ENCODE data around the gene SLC18A2. TPM values are rescaled to one million over a fixed set of nuclear protein-coding genes. Genes with fewer than 3 reads are reported as not detected.

The SLC18A2 gene
- total and polyA plus RNA-seq, 11 donors = 0.06 to 0.32 (median 0.16) TPM; not detected in 3

- no peak overlapping the region for H3K27ac ChIP-seq
- TF ChIP-seq CTCF (IDR thresholded peaks at IDR 0.05) (no peak), POLR2A (IDR thresholded peaks at IDR 0.05) (no peak)
- 98 to 99% (median 98%) methylated on average over 2 of the region's 2 CpGs for WGBS, 4 donors
- intact Hi-C loops (cut with DNase I) = loop anchor here in 2 of 10 donors (5.0 to 10.0 kb wide), 2 partner anchors 107 to 110 kb away; no protein-coding TSS in a partner anchor
- no peaks in the 10 kb centered on the region for H3K9me3 ChIP-seq
- H3K36me3 ChIP-seq = peaks cover 0 to 3% (median 0%) of the 10 kb centered on the region in 9 donors
- DNase-seq (no peak), ATAC-seq (no peak)
- H3K27me3 ChIP-seq = no peaks in the 10 kb centered on the region
- peaks cover 0 to 5% (median 0%) of the 10 kb centered on the region in 12 donors for H3K4me1 ChIP-seq
- H3K4me3 ChIP-seq = no peak overlapping the region
Observed at GRCh38 chr10:117324367-117324766, 83.5 kb downstream of the SLC18A2 start.

- DNase-seq (no peak), ATAC-seq (no peak)
- peaks cover 0 to 3% (median 0%) of the 10 kb centered on the region in 9 donors for H3K36me3 ChIP-seq
- H3K27ac ChIP-seq = no peak overlapping the region
- H3K4me3 ChIP-seq = no peak overlapping the region
- peaks cover 0 to 3% (median 0%) of the 10 kb centered on the region in 12 donors for H3K4me1 ChIP-seq
- no peak for TF ChIP-seq CTCF (IDR thresholded peaks at IDR 0.05)
- TF ChIP-seq POLR2A (IDR thresholded peaks at IDR 0.05) = no peak
- H3K27me3 ChIP-seq = no peaks in the 10 kb centered on the region
- no peaks in the 10 kb centered on the region for H3K9me3 ChIP-seq
- intact Hi-C loops (cut with DNase I) = loop anchor here in 1 of 10 donors (10.0 kb wide), 1 partner anchor 112 kb away; no protein-coding TSS in a partner anchor
Observed at GRCh38 chr10:117327262-117327661, 86.3 kb downstream of the SLC18A2 start.

Other genes with a start within 250 kb of the SLC18A2 start
- gene SHTN1, start 235.9 kb upstream of the SLC18A2 start, total RNA-seq = 10 to 100 TPM in 2 of 9 donors, 1 to 10 TPM in 7; 1.3 to 16.5 (median 3.4) TPM
- gene SHTN1, start 235.9 kb upstream of the SLC18A2 start, polyA plus RNA-seq = 1 to 10 TPM; 1.2 to 1.3 TPM
- gene VAX1, start 102.8 kb upstream of the SLC18A2 start, total RNA-seq = not detected
- not detected for gene VAX1, start 102.8 kb upstream of the SLC18A2 start, polyA plus RNA-seq
- not detected for gene KCNK18, start 43.6 kb upstream of the SLC18A2 start, total RNA-seq
- gene KCNK18, start 43.6 kb upstream of the SLC18A2 start, polyA plus RNA-seq = not detected
- gene PDZD8, start 134.3 kb downstream of the SLC18A2 start, total RNA-seq = 10 to 100 TPM; 19.1 to 37.2 (median 26.1) TPM
- gene PDZD8, start 134.3 kb downstream of the SLC18A2 start, polyA plus RNA-seq = 10 to 100 TPM in 1 of 2 donors, 1 to 10 TPM in 1; 2.0 to 11.5 TPM